ENCODE measurements around the gene PLA2G2A. TPM values are rescaled to one million over a fixed set of nuclear protein-coding genes. Genes with fewer than 3 reads are reported as not detected.

Gene PLA2G2A, protein sequence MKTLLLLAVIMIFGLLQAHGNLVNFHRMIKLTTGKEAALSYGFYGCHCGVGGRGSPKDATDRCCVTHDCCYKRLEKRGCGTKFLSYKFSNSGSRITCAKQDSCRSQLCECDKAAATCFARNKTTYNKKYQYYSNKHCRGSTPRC
- total RNA-seq = 1,000 to 10,000 TPM in 1 of 2 donors, 100 to 1,000 TPM in 1; 185 to 1,320 TPM

GRCh38 chr1:19979494-19979977 lies at the start of gene PLA2G2A:
PLA2G2A (minus strand) TSS chr1:19979618; CDS start chr1:19978773, 845 bp downstream.
- DNase-seq (ENCODE audit: low spot score) = peak; percentile 89
- Histone ChIP-seq H3K36me3 (no peaks in the 10 kb centered on the region), H3K4me3 (peak within 1 kb of the TSS in 1 of 2 donors; percentile 13), H3K27ac (peak within 1 kb of the TSS in 1 of 2 donors; percentile 59), H3K27me3 (no peaks in the 10 kb centered on the region), H3K9me3 (no peaks in the 10 kb centered on the region), H3K4me1 (peaks cover 0 to 47% of the 10 kb centered on the region in 2 donors)
- no peak for TF ChIP-seq CTCF (IDR thresholded peaks at IDR 0.05)

GRCh38 chr1:20028726-20029125 lies 49.3 kb upstream of the PLA2G2A start:
- Histone ChIP-seq H3K9me3 (peaks cover 0 to 6% of the 10 kb centered on the region in 2 donors), H3K4me3 (peak overlapping the region; percentile 55 to 58), H3K27me3 (no peaks in the 10 kb centered on the region), H3K27ac (peak overlapping the region; percentile 86 to 98), H3K36me3 (no peaks in the 10 kb centered on the region), H3K4me1 (peaks cover 0 to 35% of the 10 kb centered on the region in 2 donors)
- TF ChIP-seq CTCF (IDR thresholded peaks at IDR 0.05) = no peak
- DNase-seq (ENCODE audit: low spot score) = no peak

DNA sequence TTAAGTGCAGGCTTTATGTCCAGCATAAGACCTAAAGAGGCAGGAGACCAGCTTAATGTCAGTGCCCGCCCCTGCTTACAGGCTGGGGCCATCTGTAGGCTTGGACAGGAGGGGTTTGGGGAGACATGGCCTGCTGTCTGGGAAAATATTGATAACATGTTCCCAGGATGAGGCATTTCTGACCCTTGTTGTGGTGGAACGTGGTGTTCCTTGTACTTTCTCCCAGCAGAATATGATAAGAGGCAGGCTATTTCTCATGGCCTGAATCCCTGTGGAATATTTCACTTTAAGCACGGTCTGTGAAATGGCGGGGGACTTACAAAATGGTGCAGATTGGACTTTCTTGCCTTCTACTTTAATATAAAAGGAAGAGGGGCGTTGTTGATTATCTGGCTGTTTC lies 48.7 kb upstream of the PLA2G2A start:
- DNase-seq (ENCODE audit: low spot score) = peak; percentile 80
- Histone ChIP-seq H3K36me3 (no peaks in the 10 kb centered on the region), H3K4me3 (peak overlapping the region; percentile 55 to 58), H3K27me3 (no peaks in the 10 kb centered on the region), H3K9me3 (peaks cover 0 to 12% of the 10 kb centered on the region in 2 donors), H3K27ac (peak overlapping the region; percentile 86 to 98), H3K4me1 (peaks cover 0 to 29% of the 10 kb centered on the region in 2 donors)
- TF ChIP-seq CTCF (IDR thresholded peaks at IDR 0.05) = no peak

- Histone ChIP-seq H3K36me3 (no peaks in the 10 kb centered on the region), H3K27me3 (no peaks in the 10 kb centered on the region), H3K9me3 (peaks cover 8 to 48% of the 10 kb centered on the region in 2 donors), H3K4me3 (no peak overlapping the region), H3K27ac (no peak overlapping the region), H3K4me1 (no peaks in the 10 kb centered on the region)
- TF ChIP-seq CTCF (IDR thresholded peaks at IDR 0.05) = no peak
- DNase-seq (ENCODE audit: low spot score) = no peak
Observed at GRCh38 chr1:20017741-20018140, 38.3 kb upstream of the PLA2G2A start.

DNA sequence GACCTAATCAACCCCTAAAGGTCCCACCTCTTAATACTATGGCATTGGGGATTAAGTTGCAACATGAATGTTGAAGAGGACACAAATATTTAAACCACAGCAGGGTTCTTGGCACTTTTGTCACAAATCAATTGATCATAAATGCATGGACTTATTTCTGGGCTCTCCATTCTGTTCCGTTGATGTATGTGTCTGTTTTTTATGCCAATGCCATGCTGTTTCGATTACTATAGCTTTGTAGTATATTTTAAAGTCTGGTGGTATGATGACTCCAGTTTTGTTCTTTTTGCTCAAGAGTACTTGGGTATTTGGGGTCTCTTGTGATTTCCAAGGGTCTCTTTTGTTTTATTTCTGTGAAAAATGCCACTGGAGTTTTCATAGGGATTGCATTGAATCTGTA lies 34.7 kb upstream of the PLA2G2A start:
- no peaks in the 10 kb centered on the region for H3K36me3 ChIP-seq
- TF ChIP-seq CTCF (IDR thresholded peaks at IDR 0.05) = no peak
- peaks cover 0 to 1% of the 10 kb centered on the region in 2 donors for H3K4me1 ChIP-seq
- no peak overlapping the region for H3K27ac ChIP-seq
- peaks cover 8 to 44% of the 10 kb centered on the region in 2 donors for H3K9me3 ChIP-seq
- no peaks in the 10 kb centered on the region for H3K27me3 ChIP-seq
- H3K4me3 ChIP-seq = no peak overlapping the region
- DNase-seq (ENCODE audit: low spot score) = no peak
